ENCODE measurements around the gene SLC30A5.
"Not testable (repeated sequence)": the region's sequence is repeated elsewhere in the genome, so short reads cannot be mapped to it uniquely, and the experiment has no call there.

Gene SLC30A5

GRCh38 chr5:69103521-69103920 lies 9.7 kb downstream of the SLC30A5 start:
- Histone ChIP-seq H3K36me3 (ENCODE audit: control insufficient read depth in 2 of 2, insufficient read depth in 2 of 2, low read length in 2 of 2) (peaks cover 26 to 39% of the 10 kb centered on the region in 2 donors), H3K27ac (ENCODE audit: low read depth in 2 of 2, low read length in 2 of 2) (no peak overlapping the region)

GRCh38 chr5:69105996-69106906 lies 12.4 kb downstream of the SLC30A5 start:
- Histone ChIP-seq H3K36me3 (ENCODE audit: control insufficient read depth in 2 of 2, insufficient read depth in 2 of 2, low read length in 2 of 2) (peaks cover 40 to 47% of the 10 kb centered on the region in 2 donors), H3K9me3 (ENCODE audit: control insufficient read depth in 2 of 2, low read length in 2 of 2) (no peaks in the 10 kb centered on the region), H3K27ac (ENCODE audit: low read depth in 2 of 2, low read length in 2 of 2) (no peak overlapping the region), H3K9ac (ENCODE audit: low read depth in 1 of 2, low read length in 2 of 2) (no peak overlapping the region), H3K27me3 (ENCODE audit: control insufficient read depth in 2 of 2, insufficient read depth in 2 of 2, low read length in 2 of 2) (no peaks in the 10 kb centered on the region), H3K4me1 (ENCODE audit: control insufficient read depth in 2 of 2, insufficient read depth in 2 of 2, low read length in 2 of 2) (no peaks in the 10 kb centered on the region), H3K4me3 (ENCODE audit: low read length in 2 of 2) (no peak overlapping the region)

More at GRCh38 chr5:69103521-69103920, 9.7 kb downstream of the SLC30A5 start:
- Histone ChIP-seq H3K9ac (ENCODE audit: low read depth in 1 of 2, low read length in 2 of 2) (no peak overlapping the region), H3K4me1 (ENCODE audit: control insufficient read depth in 2 of 2, insufficient read depth in 2 of 2, low read length in 2 of 2) (no peaks in the 10 kb centered on the region), H3K27me3 (ENCODE audit: control insufficient read depth in 2 of 2, insufficient read depth in 2 of 2, low read length in 2 of 2) (no peaks in the 10 kb centered on the region), H3K4me3 (ENCODE audit: low read length in 2 of 2) (no peak overlapping the region), H3K9me3 (ENCODE audit: control insufficient read depth in 2 of 2, low read length in 2 of 2) (no peaks in the 10 kb centered on the region)

- H3K36me3 ChIP-seq (ENCODE audit: control insufficient read depth in 2 of 2, insufficient read depth in 2 of 2, low read length in 2 of 2) = peaks cover 40 to 47% of the 10 kb centered on the region in 2 donors
- not testable (repeated sequence) for H3K9me3 ChIP-seq (ENCODE audit: control insufficient read depth in 2 of 2, low read length in 2 of 2); H3K4me3 ChIP-seq (ENCODE audit: low read length in 2 of 2); H3K4me1 ChIP-seq (ENCODE audit: control insufficient read depth in 2 of 2, insufficient read depth in 2 of 2, low read length in 2 of 2); H3K27me3 ChIP-seq (ENCODE audit: control insufficient read depth in 2 of 2, insufficient read depth in 2 of 2, low read length in 2 of 2); H3K9ac ChIP-seq (ENCODE audit: low read depth in 1 of 2, low read length in 2 of 2); H3K27ac ChIP-seq (ENCODE audit: low read depth in 2 of 2, low read length in 2 of 2)
Measured at GRCh38 chr5:69108367-69108766, 14.6 kb downstream of the SLC30A5 start.

- no peaks in the 10 kb centered on the region for H3K27me3 ChIP-seq (ENCODE audit: control insufficient read depth in 2 of 2, insufficient read depth in 2 of 2, low read length in 2 of 2)
- H3K4me1 ChIP-seq (ENCODE audit: control insufficient read depth in 2 of 2, insufficient read depth in 2 of 2, low read length in 2 of 2) = no peaks in the 10 kb centered on the region
- H3K9ac ChIP-seq (ENCODE audit: low read depth in 1 of 2, low read length in 2 of 2) = no peak overlapping the region
- H3K9me3 ChIP-seq (ENCODE audit: control insufficient read depth in 2 of 2, low read length in 2 of 2) = no peaks in the 10 kb centered on the region
- H3K4me3 ChIP-seq (ENCODE audit: low read length in 2 of 2) = no peak overlapping the region
- H3K27ac ChIP-seq (ENCODE audit: low read depth in 2 of 2, low read length in 2 of 2) = no peak overlapping the region
- peaks cover 27 to 49% of the 10 kb centered on the region in 2 donors for H3K36me3 ChIP-seq (ENCODE audit: control insufficient read depth in 2 of 2, insufficient read depth in 2 of 2, low read length in 2 of 2)
Measured at GRCh38 chr5:69113851-69114250, 20.0 kb downstream of the SLC30A5 start.

- Histone ChIP-seq H3K9me3 (ENCODE audit: control insufficient read depth in 2 of 2, low read length in 2 of 2) (no peaks in the 10 kb centered on the region), H3K36me3 (ENCODE audit: control insufficient read depth in 2 of 2, insufficient read depth in 2 of 2, low read length in 2 of 2) (peaks cover 21 to 42% of the 10 kb centered on the region in 2 donors), H3K27me3 (ENCODE audit: control insufficient read depth in 2 of 2, insufficient read depth in 2 of 2, low read length in 2 of 2) (no peaks in the 10 kb centered on the region), H3K4me1 (ENCODE audit: control insufficient read depth in 2 of 2, insufficient read depth in 2 of 2, low read length in 2 of 2) (no peaks in the 10 kb centered on the region), H3K4me3 (ENCODE audit: low read length in 2 of 2) (no peak overlapping the region), H3K9ac (ENCODE audit: low read depth in 1 of 2, low read length in 2 of 2) (no peak overlapping the region), H3K27ac (ENCODE audit: low read depth in 2 of 2, low read length in 2 of 2) (no peak overlapping the region)
Measured at GRCh38 chr5:69115526-69115925, 21.7 kb downstream of the SLC30A5 start.

- Histone ChIP-seq H3K27me3 (ENCODE audit: control insufficient read depth in 2 of 2, insufficient read depth in 2 of 2, low read length in 2 of 2) (no peaks in the 10 kb centered on the region), H3K9me3 (ENCODE audit: control insufficient read depth in 2 of 2, low read length in 2 of 2) (no peaks in the 10 kb centered on the region), H3K27ac (ENCODE audit: low read depth in 2 of 2, low read length in 2 of 2) (no peak overlapping the region), H3K9ac (ENCODE audit: low read depth in 1 of 2, low read length in 2 of 2) (no peak overlapping the region), H3K36me3 (ENCODE audit: control insufficient read depth in 2 of 2, insufficient read depth in 2 of 2, low read length in 2 of 2) (peaks cover 23 to 27% of the 10 kb centered on the region in 2 donors), H3K4me3 (ENCODE audit: low read length in 2 of 2) (no peak overlapping the region), H3K4me1 (ENCODE audit: control insufficient read depth in 2 of 2, insufficient read depth in 2 of 2, low read length in 2 of 2) (no peaks in the 10 kb centered on the region)
Measured at GRCh38 chr5:69129413-69129812, 35.6 kb downstream of the SLC30A5 start.

- no peak overlapping the region for H3K27ac ChIP-seq (ENCODE audit: low read depth in 2 of 2, low read length in 2 of 2)
- H3K36me3 ChIP-seq (ENCODE audit: control insufficient read depth in 2 of 2, insufficient read depth in 2 of 2, low read length in 2 of 2) = peaks cover 19 to 22% of the 10 kb centered on the region in 2 donors
- H3K9ac ChIP-seq (ENCODE audit: low read depth in 1 of 2, low read length in 2 of 2) = no peak overlapping the region
- H3K27me3 ChIP-seq (ENCODE audit: control insufficient read depth in 2 of 2, insufficient read depth in 2 of 2, low read length in 2 of 2) = no peaks in the 10 kb centered on the region
- no peaks in the 10 kb centered on the region for H3K9me3 ChIP-seq (ENCODE audit: control insufficient read depth in 2 of 2, low read length in 2 of 2)
- H3K4me3 ChIP-seq (ENCODE audit: low read length in 2 of 2) = no peak overlapping the region
- no peaks in the 10 kb centered on the region for H3K4me1 ChIP-seq (ENCODE audit: control insufficient read depth in 2 of 2, insufficient read depth in 2 of 2, low read length in 2 of 2)
Measured at GRCh38 chr5:69130241-69130640, 36.4 kb downstream of the SLC30A5 start.

GRCh38 chr5:69131304-69131703 lies 37.5 kb downstream of the SLC30A5 start:
- Histone ChIP-seq H3K4me3 (ENCODE audit: low read length in 2 of 2) (no peak overlapping the region), H3K36me3 (ENCODE audit: control insufficient read depth in 2 of 2, insufficient read depth in 2 of 2, low read length in 2 of 2) (peaks cover 19 to 22% of the 10 kb centered on the region in 2 donors)

GRCh38 chr5:69134126-69134525 lies 40.3 kb downstream of the SLC30A5 start:
- H3K4me3 ChIP-seq (ENCODE audit: low read length in 2 of 2) = no peak overlapping the region
- H3K4me1 ChIP-seq (ENCODE audit: control insufficient read depth in 2 of 2, insufficient read depth in 2 of 2, low read length in 2 of 2) = no peaks in the 10 kb centered on the region
- no peaks in the 10 kb centered on the region for H3K27me3 ChIP-seq (ENCODE audit: control insufficient read depth in 2 of 2, insufficient read depth in 2 of 2, low read length in 2 of 2)
- peaks cover 5 to 9% of the 10 kb centered on the region in 2 donors for H3K36me3 ChIP-seq (ENCODE audit: control insufficient read depth in 2 of 2, insufficient read depth in 2 of 2, low read length in 2 of 2)
- H3K9me3 ChIP-seq (ENCODE audit: control insufficient read depth in 2 of 2, low read length in 2 of 2) = no peaks in the 10 kb centered on the region
- H3K9ac ChIP-seq (ENCODE audit: low read depth in 1 of 2, low read length in 2 of 2) = no peak overlapping the region
- no peak overlapping the region for H3K27ac ChIP-seq (ENCODE audit: low read depth in 2 of 2, low read length in 2 of 2)

More at GRCh38 chr5:69131304-69131703, 37.5 kb downstream of the SLC30A5 start:
- H3K9ac ChIP-seq (ENCODE audit: low read depth in 1 of 2, low read length in 2 of 2) = no peak overlapping the region
- no peaks in the 10 kb centered on the region for H3K4me1 ChIP-seq (ENCODE audit: control insufficient read depth in 2 of 2, insufficient read depth in 2 of 2, low read length in 2 of 2)
- no peaks in the 10 kb centered on the region for H3K9me3 ChIP-seq (ENCODE audit: control insufficient read depth in 2 of 2, low read length in 2 of 2)
- no peaks in the 10 kb centered on the region for H3K27me3 ChIP-seq (ENCODE audit: control insufficient read depth in 2 of 2, insufficient read depth in 2 of 2, low read length in 2 of 2)
- no peak overlapping the region for H3K27ac ChIP-seq (ENCODE audit: low read depth in 2 of 2, low read length in 2 of 2)

GRCh38 chr5:69136293-69136692 lies 42.5 kb downstream of the SLC30A5 start:
- Histone ChIP-seq H3K4me1 (ENCODE audit: control insufficient read depth in 2 of 2, insufficient read depth in 2 of 2, low read length in 2 of 2) (no peaks in the 10 kb centered on the region), H3K9ac (ENCODE audit: low read depth in 1 of 2, low read length in 2 of 2) (no peak overlapping the region), H3K27ac (ENCODE audit: low read depth in 2 of 2, low read length in 2 of 2) (no peak overlapping the region), H3K4me3 (ENCODE audit: low read length in 2 of 2) (no peak overlapping the region), H3K27me3 (ENCODE audit: control insufficient read depth in 2 of 2, insufficient read depth in 2 of 2, low read length in 2 of 2) (no peaks in the 10 kb centered on the region), H3K9me3 (ENCODE audit: control insufficient read depth in 2 of 2, low read length in 2 of 2) (no peaks in the 10 kb centered on the region), H3K36me3 (ENCODE audit: control insufficient read depth in 2 of 2, insufficient read depth in 2 of 2, low read length in 2 of 2) (peaks cover 0 to 4% of the 10 kb centered on the region in 2 donors)
